GM19023 (cell line): ENCODE data around the gene UGT1A5.

Source experiments
- ATAC-seq: cut with Tn5 transposase; IDR thresholded peaks from one replicate; pipeline ENCODE4 v1.9.1; 2021; ENCODE audit warnings: mild to moderate bottlenecking, moderate library complexity; ENCODE audit not compliant: unreplicated experiment

The UGT1A5 gene

GRCh38 chr2:233775414-233775813, 62.7 kb downstream of the UGT1A5 start:
- no peak for ATAC-seq

DNA sequence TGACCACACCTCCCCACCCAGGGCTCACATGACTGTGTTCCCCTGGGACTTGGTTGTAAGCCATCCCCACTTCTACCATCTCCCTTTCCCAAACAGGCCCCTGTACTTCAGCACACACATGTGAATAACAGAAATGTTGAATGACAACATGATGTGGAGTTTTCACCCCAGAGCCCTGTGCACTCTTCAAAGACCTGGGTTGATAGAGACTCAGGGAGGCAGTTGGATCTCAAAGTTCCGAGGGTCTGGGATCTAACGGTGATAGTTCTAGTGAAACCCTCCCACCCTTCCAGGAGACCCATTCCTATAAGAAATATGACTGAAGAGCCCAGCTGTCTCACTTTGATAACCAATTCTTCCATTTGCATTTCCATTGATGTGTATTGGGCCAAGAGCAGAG, 65.3 kb downstream of the UGT1A5 start, which contains the start of gene MROH2A:
Gene MROH2A (plus strand): TSS at position 301 of the 400 bp plus-strand sequence. CDS start 1,029 bp downstream, outside the sequence.
- ATAC-seq, result no peak

DNA sequence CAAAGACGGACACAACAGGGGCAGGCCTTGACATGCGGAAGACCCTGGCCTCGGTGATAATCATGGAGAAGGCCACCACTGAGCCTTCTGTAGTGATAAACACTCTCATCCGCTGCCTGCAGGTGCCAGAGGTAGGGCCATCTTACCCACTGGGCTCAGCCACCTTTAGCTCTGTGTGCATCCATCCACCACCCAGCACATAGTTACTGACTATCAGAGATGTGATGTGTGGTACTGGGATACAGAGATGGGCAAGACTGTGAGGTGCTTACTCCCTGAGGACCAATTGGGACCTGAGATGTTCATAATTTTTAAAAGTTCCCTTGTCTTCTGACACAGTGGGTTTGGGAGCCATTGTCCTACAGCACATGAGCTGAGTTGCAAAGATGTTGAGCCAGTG, 67.0 kb downstream of the UGT1A5 start:
- no peak for ATAC-seq

DNA sequence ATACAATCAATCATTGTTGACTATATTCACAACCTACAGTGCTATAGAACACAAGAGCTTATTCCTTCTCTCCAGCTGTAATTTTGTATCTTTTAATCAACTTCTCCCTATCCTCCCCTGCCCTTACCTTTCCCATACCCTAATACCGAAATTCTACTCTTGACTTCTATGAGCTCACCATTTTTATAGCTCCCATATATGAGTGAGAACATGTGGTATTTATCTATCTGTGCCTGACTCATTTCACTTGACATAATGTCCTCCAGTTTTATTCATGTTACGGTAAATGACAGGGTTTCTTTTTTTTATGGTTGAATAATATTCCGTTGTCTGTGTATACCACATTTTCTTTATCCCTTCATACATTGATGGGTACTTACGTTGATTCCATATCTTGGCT, 68.1 kb downstream of the UGT1A5 start:
- no peak for ATAC-seq

GRCh38 chr2:233789554-233789953, 76.8 kb downstream of the UGT1A5 start:
- no peak for ATAC-seq

GRCh38 chr2:233791151-233791882, 78.6 kb downstream of the UGT1A5 start:
- no peak for ATAC-seq

DNA sequence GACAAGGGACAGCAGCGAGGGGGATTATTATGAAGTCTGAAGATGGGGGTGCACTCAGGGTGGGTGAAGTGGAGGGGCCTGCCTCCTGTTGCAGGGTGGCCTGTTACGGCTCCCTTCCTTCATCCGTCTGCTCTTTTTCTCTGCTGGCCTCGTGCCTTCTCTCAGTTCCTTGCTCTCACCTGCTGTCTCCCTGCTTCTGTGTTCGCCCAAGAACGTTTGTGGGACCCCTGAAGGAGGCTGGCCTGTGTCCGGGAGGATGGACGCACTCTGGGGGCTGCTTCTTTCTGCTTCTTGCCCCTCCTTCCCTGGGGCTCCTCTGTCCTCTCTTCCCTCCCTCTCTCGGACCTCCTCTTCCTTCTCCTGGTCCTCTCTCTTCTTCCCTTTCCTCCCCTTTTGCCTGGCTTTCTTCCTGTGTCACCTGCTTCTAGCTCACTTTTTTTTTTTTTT, 79.2 kb downstream of the UGT1A5 start:
- no peak for ATAC-seq

DNA sequence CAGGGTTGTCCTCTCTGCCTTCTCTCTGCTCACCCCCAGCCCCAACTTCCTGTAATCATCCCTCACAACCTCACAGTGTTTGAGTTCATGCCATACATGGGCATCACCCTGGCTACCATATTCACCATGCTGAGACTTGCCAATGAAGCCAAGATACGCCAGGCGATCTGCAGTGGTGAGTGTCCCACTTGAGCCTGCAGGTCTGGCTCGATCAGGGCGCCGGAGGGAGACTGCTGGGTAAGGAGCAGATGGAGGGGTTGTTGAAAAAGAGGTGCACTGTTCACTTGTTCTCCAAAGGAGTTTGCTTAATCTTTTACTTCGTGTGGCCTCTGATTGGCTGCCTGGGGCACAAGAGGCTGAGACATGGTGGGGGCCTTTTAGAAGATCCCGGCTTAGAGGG, 80.0 kb downstream of the UGT1A5 start:
- no peak for ATAC-seq

DNA sequence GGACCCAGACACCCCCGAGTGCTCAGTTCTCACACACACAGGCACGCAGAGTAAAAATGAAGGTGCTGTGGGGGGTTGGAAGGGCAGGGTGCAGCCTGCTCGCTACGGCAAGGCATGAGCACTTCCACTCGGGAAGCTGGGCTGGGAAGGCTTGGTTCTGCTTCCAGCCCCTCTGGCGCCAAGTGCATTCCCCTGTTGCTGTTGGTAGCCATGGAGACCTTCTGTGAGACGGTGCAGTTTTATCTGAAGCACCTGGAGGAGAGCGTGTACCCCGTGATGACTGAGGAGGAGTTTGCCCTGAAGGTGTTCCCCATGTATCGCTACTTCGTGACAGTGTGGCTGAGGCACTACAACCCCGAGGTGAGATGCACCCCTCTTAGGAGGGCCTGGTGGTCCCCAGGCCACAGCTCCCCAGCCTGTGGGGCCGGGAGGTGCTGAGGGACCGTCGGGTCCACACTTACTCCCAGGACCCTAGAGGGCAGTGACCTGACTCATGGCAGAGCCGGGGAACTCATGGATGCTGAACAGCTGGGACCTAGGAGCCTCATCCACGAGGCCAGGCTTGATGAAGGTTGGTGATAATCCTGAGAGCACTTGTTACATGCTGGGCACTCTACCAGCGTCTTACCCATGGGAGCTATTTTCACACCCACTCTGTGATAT, 80.9 kb downstream of the UGT1A5 start:
- ATAC-seq, result no peak

DNA sequence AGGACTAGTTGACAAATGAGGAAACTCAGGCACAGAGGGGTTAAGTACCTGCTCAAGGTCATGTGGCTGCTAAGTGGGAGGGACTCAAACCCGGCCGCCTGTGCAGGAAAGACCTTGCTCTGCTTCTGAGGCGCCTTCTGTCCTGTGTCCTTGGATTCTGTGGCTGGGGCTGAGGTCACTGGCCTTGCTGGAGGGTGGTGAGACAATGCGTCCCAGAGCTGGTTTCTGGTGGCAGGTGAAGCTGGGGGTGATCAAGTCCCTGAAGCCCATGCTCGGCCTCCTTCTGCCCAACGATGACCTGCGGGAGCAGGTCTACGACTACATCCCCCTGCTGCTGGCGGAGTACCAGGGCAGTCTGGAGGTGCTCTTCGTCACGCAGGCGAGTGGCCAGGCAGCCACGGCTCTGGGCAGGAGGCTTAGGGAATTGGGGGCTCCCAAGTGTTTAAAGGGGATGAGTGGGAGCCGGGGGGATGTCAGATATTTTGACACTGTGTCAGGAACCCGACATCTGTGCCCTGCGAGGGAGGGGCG, 81.5 kb downstream of the UGT1A5 start:
- no peak for ATAC-seq

DNA sequence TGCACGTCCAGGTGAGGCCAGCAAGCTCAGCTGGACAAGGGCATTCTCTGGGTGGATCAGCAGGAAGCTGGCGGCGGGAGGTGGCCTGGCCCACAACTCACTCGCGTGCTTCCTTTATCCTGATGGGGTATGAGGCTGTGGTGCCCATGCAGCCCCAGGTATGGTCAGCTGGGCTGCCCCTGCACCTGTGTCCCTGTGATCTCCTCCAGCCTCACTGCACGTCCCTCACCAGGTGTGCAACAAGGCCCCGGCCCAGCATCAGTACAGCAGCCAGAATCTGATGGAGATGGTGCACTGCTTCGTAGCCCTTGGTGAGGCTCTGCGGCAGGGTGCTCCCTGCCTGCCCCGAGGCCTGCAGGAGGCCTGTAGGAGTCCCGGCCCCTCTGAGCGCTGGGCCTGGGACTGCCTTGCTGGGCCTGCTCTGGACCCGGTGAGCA, 83.0 kb downstream of the UGT1A5 start:
- no peak for ATAC-seq

DNA sequence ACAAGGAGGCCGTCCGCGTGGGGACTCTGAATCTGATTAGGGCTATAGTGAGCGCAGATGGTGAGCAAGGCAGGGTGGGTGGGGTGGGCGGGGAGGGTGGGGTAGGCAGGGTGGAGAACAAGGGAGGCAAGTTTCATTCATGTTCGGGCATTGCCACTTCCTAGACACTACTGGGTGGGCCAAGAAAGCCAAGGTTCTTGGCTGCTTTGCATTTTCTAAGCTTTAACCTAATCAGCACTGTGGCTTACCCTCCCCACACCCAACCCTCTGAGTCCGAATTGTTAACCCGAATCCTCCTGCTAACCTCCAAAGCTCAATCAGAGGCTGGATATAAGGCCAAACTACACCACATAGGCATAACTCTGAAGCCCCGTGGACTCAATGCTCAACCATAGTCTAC, 83.5 kb downstream of the UGT1A5 start:
- no peak for ATAC-seq

DNA sequence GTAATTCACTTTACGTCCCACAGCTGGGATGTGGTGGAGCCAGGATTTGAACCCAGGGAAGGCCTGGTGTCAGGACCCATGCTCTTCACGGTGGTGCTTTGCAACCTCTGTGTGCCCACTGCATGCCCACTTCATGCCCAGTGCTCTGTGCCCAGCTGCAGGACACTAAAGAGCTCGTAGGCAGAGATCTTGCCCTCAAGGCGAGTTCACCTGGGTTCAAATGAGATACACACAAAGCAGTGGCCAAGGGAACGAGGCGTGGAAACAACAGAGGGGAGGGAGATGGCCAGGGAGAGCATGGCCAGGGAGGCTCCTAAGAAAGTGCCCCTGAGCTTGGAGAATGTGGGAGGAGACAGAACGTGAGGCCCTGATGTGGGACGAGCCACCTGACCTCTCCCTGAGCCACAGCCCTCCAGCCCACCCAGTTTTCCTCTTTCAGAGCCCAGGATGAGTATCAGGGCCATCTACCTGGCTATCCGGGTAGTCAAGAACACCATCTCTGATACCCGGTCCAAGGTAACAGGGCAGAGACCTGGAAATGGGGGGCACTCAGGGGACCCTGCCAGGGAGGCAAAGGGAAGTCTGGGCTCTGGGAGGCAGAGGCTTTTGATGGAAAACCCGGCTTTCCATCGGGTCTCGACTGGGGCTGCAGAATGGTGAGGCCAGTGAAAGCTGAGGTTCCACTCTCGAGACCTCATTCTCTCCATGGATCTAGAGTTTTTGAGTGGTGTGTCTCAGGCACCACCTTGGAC, 85.8 kb downstream of the UGT1A5 start:
- no peak for ATAC-seq

GRCh38 chr2:233799087-233799665, 86.5 kb downstream of the UGT1A5 start:
- no peak for ATAC-seq

DNA sequence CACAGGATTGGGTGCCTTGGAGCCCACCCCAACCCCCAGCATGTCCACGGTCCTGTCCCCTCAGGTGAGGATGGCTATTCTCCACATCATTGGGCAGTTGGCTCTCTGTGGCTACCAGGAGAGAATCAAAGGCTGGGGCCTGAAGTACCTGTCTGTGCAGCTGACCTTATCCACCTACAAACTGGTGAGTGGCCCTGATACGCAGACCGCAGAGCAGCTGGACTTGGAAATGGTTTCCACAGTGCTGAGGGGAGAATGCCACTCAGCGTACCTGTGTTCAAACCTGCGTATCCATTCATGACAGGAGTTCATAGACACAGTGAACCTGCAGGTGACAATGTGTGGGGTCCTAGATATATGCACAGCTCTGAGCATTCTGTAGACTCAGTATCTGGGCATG, 87.0 kb downstream of the UGT1A5 start:
- no peak for ATAC-seq

- ATAC-seq, result no peak
Measured at GRCh38 chr2:233800208-233800607, 87.5 kb downstream of the UGT1A5 start.

DNA sequence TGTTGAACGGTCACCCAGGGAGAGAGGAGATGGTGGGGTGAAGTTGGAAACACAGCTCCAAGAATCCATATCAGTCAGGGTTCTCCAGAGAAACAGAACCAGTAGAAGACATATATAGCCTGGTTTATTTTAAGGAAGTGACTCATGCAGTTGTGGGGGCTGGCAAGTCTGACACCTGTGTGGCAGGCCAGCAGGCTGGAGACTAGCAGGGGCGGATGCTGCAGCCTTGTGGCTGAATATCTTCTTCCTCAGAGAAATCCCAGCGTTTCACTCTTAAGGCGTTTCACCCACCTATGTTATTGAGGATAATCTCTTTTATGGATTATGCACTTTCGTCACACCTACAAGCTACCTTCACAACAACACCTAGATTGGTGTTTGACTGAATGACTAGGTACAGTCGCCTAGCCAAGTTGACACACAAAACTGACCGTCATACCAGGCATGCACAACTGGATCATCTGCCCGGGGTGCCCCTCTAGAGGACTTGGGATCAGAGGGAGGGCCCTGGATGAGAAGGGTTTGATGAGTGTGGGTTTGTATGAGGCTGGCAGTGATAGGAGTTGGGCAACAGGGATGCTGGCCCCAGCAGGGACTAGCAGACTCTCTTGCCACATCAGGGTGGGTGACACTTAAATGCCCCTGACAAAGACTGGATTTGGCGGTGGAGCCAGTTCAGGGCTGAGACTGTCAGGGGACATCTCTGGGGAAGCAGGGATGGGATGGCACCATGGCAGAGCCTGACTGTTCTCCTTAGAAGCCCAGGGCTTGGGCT, 88.8 kb downstream of the UGT1A5 start:
- ATAC-seq, result no peak

GRCh38 chr2:233802132-233802815, 89.6 kb downstream of the UGT1A5 start:
- no peak for ATAC-seq

DNA sequence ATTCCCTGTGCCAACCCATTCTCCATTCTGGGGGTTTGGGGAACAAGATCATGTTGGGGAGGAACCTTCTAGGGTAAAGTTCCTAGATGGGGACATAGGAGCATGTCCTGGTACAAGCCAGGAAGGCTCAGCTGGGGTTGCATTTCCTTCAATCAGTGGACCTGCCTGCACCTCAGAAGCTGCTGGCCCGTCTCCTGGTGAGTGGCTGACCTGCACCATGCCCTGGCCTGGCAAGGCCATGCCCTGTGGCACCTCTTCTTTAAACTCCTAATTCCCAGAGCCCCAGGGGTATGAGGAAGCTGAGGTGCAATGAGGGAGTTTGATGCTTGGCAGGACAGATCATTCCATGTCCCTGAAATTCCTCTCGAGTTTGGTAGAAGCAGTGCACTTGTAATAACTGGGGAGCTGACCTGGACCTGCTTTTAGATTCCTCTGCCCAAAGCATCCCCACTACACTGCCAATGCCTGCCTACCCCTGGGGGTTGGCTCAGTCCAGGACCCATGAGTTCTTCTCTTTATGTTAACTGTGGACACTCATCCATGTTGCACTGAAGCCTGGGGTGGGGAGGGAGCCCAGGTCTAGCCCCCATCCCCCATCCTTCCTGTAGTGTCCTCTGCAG, 90.7 kb downstream of the UGT1A5 start:
- no peak for ATAC-seq
